ENCODE measurements around the gene MBOAT1. TPM values are rescaled to one million over a fixed set of nuclear protein-coding genes. Genes with fewer than 3 reads are reported as not detected.

The MBOAT1 gene
- total and polyA plus RNA-seq, 2 of the 13 experiments (the other 11 are each of a cell fraction or from before 2014, with no cell fraction given) = not detected

DNA sequence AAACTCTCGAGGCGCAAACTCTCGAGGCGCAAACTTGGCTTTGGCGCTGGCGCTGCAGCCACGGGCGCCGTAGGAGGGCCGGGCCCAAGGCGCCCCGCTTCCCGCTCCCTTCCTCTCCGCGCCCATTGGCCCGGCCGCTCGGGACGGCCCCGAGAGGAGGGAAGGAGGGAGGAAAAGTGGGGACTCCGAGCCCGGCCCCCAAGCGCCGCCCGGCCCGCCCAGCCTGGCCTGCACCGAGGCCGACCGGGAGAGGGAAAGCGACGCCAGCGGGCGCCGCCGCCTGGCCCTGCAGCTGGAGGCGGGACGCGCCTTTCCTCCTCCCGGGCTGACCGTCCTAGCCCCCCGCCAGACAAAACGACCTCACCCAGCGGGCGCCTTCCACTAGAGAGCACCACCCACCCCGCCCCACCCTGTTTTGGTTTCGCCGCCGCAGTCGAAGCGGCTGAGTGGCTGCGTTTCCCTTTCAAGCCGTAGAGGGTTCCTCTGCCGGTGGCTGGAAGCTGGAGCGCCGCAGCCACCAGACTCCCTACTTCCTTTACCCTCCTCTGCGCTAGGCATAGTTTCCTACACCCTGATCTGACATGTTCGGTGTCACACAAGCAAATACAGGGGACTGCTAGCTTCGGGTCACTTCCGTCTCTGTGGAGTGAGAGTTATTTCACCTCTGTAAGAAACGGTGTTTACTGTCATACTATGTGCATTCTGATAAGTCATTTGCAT lies at the start of gene MBOAT1 (continued):
- TF ChIP-seq GFI1 (CRISPR knock-in tag; IDR thresholded peaks at IDR 0.05; ENCODE audit: borderline replicate concordance) = no peak
- TF ChIP-seq, protein P1, sequence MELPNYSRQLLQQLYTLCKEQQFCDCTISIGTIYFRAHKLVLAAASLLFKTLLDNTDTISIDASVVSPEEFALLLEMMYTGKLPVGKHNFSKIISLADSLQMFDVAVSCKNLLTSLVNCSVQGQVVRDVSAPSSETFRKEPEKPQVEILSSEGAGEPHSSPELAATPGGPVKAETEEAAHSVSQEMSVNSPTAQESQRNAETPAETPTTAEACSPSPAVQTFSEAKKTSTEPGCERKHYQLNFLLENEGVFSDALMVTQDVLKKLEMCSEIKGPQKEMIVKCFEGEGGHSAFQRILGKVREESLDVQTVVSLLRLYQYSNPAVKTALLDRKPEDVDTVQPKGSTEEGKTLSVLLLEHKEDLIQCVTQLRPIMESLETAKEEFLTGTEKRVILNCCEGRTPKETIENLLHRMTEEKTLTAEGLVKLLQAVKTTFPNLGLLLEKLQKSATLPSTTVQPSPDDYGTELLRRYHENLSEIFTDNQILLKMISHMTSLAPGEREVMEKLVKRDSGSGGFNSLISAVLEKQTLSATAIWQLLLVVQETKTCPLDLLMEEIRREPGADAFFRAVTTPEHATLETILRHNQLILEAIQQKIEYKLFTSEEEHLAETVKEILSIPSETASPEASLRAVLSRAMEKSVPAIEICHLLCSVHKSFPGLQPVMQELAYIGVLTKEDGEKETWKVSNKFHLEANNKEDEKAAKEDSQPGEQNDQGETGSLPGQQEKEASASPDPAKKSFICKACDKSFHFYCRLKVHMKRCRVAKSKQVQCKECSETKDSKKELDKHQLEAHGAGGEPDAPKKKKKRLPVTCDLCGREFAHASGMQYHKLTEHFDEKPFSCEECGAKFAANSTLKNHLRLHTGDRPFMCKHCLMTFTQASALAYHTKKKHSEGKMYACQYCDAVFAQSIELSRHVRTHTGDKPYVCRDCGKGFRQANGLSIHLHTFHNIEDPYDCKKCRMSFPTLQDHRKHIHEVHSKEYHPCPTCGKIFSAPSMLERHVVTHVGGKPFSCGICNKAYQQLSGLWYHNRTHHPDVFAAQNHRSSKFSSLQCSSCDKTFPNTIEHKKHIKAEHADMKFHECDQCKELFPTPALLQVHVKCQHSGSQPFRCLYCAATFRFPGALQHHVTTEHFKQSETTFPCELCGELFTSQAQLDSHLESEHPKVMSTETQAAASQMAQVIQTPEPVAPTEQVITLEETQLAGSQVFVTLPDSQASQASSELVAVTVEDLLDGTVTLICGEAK (IDR thresholded peaks at IDR 0.05) = no peak
- TF ChIP-seq, protein P1 (CRISPR knock-in tag; IDR thresholded peaks at IDR 0.05) = 0 out of 2 replicates have a peak, but pooled peaks have one; percentile 47
- TF ChIP-seq, protein P2, sequence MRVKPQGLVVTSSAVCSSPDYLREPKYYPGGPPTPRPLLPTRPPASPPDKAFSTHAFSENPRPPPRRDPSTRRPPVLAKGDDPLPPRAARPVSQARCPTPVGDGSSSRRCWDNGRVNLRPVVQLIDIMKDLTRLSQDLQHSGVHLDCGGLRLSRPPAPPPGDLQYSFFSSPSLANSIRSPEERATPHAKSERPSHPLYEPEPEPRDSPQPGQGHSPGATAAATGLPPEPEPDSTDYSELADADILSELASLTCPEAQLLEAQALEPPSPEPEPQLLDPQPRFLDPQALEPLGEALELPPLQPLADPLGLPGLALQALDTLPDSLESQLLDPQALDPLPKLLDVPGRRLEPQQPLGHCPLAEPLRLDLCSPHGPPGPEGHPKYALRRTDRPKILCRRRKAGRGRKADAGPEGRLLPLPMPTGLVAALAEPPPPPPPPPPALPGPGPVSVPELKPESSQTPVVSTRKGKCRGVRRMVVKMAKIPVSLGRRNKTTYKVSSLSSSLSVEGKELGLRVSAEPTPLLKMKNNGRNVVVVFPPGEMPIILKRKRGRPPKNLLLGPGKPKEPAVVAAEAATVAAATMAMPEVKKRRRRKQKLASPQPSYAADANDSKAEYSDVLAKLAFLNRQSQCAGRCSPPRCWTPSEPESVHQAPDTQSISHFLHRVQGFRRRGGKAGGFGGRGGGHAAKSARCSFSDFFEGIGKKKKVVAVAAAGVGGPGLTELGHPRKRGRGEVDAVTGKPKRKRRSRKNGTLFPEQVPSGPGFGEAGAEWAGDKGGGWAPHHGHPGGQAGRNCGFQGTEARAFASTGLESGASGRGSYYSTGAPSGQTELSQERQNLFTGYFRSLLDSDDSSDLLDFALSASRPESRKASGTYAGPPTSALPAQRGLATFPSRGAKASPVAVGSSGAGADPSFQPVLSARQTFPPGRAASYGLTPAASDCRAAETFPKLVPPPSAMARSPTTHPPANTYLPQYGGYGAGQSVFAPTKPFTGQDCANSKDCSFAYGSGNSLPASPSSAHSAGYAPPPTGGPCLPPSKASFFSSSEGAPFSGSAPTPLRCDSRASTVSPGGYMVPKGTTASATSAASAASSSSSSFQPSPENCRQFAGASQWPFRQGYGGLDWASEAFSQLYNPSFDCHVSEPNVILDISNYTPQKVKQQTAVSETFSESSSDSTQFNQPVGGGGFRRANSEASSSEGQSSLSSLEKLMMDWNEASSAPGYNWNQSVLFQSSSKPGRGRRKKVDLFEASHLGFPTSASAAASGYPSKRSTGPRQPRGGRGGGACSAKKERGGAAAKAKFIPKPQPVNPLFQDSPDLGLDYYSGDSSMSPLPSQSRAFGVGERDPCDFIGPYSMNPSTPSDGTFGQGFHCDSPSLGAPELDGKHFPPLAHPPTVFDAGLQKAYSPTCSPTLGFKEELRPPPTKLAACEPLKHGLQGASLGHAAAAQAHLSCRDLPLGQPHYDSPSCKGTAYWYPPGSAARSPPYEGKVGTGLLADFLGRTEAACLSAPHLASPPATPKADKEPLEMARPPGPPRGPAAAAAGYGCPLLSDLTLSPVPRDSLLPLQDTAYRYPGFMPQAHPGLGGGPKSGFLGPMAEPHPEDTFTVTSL (CRISPR knock-in tag; IDR thresholded peaks at IDR 0.05; ENCODE audit: borderline replicate concordance) = no peak
- TF ChIP-seq HNRNPH1 (optimal IDR thresholded peaks at IDR 0.05; ENCODE audit: low read depth, low read length) = no peak
- peak; percentile 89; the same call in 1 of the 2 replicates for TF ChIP-seq AKAP8 (CRISPR knock-in tag; IDR thresholded peaks at IDR 0.05)
- TF ChIP-seq ETV6 (CRISPR knock-in tag; conservative IDR thresholded peaks at IDR 0.05) = no peak
- TF ChIP-seq SALL2 (CRISPR knock-in tag; IDR thresholded peaks at IDR 0.05) = 0 out of 2 replicates have a peak, but pooled peaks have one; percentile 33
- no peak for TF ChIP-seq GABPA (IDR thresholded peaks at IDR 0.05; ENCODE audit: low read depth, low read length)
- no peak for TF ChIP-seq GABPA (CRISPR knock-in tag; IDR thresholded peaks at IDR 0.05; ENCODE audit: low read depth)
- TF ChIP-seq ZNF776 (CRISPR knock-in tag; IDR thresholded peaks at IDR 0.05) = peak; percentile 68; the same call in 1 of the 2 replicates
- TF ChIP-seq ATRX (CRISPR knock-in tag; IDR thresholded peaks at IDR 0.05; ENCODE audit: borderline replicate concordance) = no peak
- no peak for TF ChIP-seq KLF15 (CRISPR knock-in tag; IDR thresholded peaks at IDR 0.05; ENCODE audit: borderline replicate concordance)
- TF ChIP-seq ZNF563 (CRISPR knock-in tag; IDR thresholded peaks at IDR 0.05) = peak; percentile 53; the same call in 1 of the 2 replicates

Measured in HepG2 (cell line).